ENCODE measurements around the gene CDH4. TPM values are rescaled to one million over a fixed set of nuclear protein-coding genes. Genes with fewer than 3 reads are reported as not detected.

CDH4 gene
- total RNA-seq, 1 donor from 2014 or later: 12.1 TPM

DNA sequence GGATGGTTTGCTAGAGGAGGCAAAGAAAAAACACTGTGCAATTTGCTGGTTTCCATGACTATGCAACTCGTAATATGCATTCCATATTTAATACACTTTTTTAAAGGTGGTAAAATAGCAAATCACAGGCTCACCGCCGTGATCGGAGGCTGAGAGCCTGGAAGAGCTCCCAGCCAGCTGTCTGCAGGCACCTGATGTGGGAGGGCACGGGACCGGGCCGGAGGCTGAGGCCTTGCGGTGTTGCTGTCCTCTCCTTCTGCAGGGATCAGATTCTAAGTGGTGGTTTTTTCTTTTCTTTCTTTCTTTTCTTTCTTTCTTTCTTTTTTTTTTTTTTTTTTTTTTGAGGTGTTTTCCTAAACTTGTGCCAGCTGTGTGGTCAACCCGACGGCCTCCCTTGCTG, 282.3 kb downstream of the CDH4 start:
- Histone ChIP-seq H3K36me3 (ENCODE audit: control insufficient read depth, insufficient read depth, low read length) (no peaks in the 10 kb centered on the region), H3K27me3 (ENCODE audit: control insufficient read depth, insufficient read depth, low read length) (no peaks in the 10 kb centered on the region), H3K4me3 (ENCODE audit: low read depth, low read length) (no peak overlapping the region)
- TF ChIP-seq, protein P1, sequence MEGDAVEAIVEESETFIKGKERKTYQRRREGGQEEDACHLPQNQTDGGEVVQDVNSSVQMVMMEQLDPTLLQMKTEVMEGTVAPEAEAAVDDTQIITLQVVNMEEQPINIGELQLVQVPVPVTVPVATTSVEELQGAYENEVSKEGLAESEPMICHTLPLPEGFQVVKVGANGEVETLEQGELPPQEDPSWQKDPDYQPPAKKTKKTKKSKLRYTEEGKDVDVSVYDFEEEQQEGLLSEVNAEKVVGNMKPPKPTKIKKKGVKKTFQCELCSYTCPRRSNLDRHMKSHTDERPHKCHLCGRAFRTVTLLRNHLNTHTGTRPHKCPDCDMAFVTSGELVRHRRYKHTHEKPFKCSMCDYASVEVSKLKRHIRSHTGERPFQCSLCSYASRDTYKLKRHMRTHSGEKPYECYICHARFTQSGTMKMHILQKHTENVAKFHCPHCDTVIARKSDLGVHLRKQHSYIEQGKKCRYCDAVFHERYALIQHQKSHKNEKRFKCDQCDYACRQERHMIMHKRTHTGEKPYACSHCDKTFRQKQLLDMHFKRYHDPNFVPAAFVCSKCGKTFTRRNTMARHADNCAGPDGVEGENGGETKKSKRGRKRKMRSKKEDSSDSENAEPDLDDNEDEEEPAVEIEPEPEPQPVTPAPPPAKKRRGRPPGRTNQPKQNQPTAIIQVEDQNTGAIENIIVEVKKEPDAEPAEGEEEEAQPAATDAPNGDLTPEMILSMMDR (IDR thresholded peaks at IDR 0.05; ENCODE audit: insufficient read depth, low read length, severe bottlenecking): no peak
- no peak for DNase-seq (ENCODE audit: low read depth)
- FAIRE-seq: no peak

DNA sequence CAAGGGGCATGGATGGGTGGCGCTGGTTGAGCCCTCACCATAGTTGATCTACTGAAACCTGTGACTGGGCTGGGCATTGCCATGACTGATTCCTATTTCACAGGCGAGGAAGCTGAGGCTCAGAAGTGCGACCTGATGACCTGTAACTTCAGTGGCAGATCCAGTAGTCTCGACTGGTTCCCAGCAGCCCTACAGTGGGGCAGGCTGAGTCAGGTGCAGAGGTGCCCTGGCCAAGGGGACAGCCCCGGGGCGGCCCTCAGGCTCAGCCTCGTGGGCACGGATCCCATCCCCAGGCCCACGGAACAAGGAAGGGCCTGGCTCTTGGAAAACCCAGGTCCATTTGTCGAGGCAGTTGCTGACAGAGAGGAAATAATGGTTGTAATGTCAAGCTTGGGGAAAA, 283.0 kb downstream of the CDH4 start:
- H3K4me3 ChIP-seq (ENCODE audit: low read depth, low read length): no peak overlapping the region
- H3K27me3 ChIP-seq (ENCODE audit: control insufficient read depth, insufficient read depth, low read length): no peaks in the 10 kb centered on the region
- no peak for FAIRE-seq
- TF ChIP-seq, protein P1 (IDR thresholded peaks at IDR 0.05; ENCODE audit: insufficient read depth, low read length, severe bottlenecking): no peak
- H3K36me3 ChIP-seq (ENCODE audit: control insufficient read depth, insufficient read depth, low read length): no peaks in the 10 kb centered on the region
- no peak for DNase-seq (ENCODE audit: low read depth)

DNA sequence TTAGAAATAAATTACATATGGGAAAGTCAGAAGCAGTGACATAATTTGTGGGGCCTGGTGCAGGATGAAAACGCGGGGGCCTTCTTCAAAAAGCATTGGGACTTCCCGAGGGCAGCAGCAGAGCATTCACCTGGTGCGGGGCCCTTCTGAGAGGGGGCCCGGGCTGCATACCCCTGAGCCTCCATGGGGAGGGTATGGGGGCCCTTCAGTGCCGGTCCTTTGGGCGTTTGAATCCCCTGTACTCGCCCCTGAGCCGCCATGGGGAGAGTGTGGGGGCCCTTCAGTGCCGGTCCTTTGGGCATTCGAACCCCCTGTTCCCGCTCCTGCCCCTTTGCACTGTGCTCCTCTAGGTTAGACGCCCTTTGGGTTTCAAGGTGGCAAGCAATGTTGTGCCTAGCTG, 283.5 kb downstream of the CDH4 start:
- TF ChIP-seq, protein P1 (IDR thresholded peaks at IDR 0.05; ENCODE audit: insufficient read depth, low read length, severe bottlenecking): no peak
- Histone ChIP-seq H3K27me3 (ENCODE audit: control insufficient read depth, insufficient read depth, low read length) (no peaks in the 10 kb centered on the region), H3K36me3 (ENCODE audit: control insufficient read depth, insufficient read depth, low read length) (no peaks in the 10 kb centered on the region), H3K4me3 (ENCODE audit: low read depth, low read length) (no peak overlapping the region)
- DNase-seq (ENCODE audit: low read depth) (no peak), FAIRE-seq (no peak)

DNA sequence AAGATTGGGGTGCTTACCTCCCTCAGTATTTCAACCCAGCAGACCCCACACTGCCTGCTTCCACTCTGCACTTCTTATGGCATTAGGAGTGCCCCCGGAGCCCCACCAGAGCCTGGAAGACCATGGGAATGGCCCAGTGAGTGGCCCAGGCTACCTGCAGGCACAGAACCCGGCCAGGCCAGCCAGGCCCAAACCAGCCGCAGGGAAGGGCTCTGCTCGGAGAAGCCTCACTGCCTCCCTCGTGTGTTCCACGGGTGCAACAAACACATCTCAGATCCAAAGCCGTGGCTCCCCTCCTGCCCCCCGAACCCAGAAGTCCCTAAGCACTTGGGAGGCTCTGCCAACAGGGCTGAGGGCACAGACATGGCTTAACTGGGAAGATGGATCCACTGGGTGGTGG, 283.9 kb downstream of the CDH4 start:
- H3K4me3 ChIP-seq (ENCODE audit: low read depth, low read length): no peak overlapping the region
- no peaks in the 10 kb centered on the region for H3K36me3 ChIP-seq (ENCODE audit: control insufficient read depth, insufficient read depth, low read length)
- TF ChIP-seq, protein P1 (IDR thresholded peaks at IDR 0.05; ENCODE audit: insufficient read depth, low read length, severe bottlenecking): no peak
- H3K27me3 ChIP-seq (ENCODE audit: control insufficient read depth, insufficient read depth, low read length): no peaks in the 10 kb centered on the region
- no peak for DNase-seq (ENCODE audit: low read depth)
- FAIRE-seq: no peak

DNA sequence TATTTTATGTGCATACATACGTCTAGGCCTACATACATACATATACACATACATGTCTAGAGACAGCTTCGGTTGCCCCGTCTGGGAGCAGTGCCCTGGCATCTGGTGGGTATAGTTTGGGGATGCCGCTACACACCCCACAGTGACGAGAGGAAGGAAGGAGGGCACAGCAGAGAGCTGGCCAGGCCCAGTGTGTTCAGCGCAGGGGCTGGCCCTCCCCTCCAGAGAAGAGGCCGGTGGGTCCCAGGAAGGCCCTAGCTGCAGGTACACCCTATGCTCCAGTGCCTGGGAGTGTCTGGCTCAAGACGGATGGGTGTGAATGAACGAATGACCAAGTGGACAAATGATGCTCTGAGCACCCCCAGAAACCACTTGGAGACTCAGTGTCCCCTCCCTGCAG, 284.6 kb downstream of the CDH4 start:
- FAIRE-seq (no peak), DNase-seq (ENCODE audit: low read depth) (no peak)
- Histone ChIP-seq H3K4me3 (ENCODE audit: low read depth, low read length) (no peak overlapping the region), H3K36me3 (ENCODE audit: control insufficient read depth, insufficient read depth, low read length) (no peaks in the 10 kb centered on the region), H3K27me3 (ENCODE audit: control insufficient read depth, insufficient read depth, low read length) (no peaks in the 10 kb centered on the region)
- TF ChIP-seq, protein P1 (IDR thresholded peaks at IDR 0.05; ENCODE audit: insufficient read depth, low read length, severe bottlenecking): no peak
